B cell (primary cell): ENCODE data around the gene DOK7.

Experiments
- EZH2 ChIP-seq: IDR thresholded peaks from 2 replicates; pipeline ENCODE4 v1.6.1; 2012; ENCODE audit warnings: borderline replicate concordance, low read depth, mild to moderate bottlenecking, moderate library complexity, low read length; ENCODE audit not compliant: insufficient read depth, poor library complexity, severe bottlenecking
- TF ChIP-seq, protein P1 (sequence below): fragments of 200-600 bp; IDR thresholded peaks from one replicate; pipeline ENCODE4 v1.8.0; 2022; ENCODE audit warnings: antibody characterized with exemption, mild to moderate bottlenecking

DNA sequence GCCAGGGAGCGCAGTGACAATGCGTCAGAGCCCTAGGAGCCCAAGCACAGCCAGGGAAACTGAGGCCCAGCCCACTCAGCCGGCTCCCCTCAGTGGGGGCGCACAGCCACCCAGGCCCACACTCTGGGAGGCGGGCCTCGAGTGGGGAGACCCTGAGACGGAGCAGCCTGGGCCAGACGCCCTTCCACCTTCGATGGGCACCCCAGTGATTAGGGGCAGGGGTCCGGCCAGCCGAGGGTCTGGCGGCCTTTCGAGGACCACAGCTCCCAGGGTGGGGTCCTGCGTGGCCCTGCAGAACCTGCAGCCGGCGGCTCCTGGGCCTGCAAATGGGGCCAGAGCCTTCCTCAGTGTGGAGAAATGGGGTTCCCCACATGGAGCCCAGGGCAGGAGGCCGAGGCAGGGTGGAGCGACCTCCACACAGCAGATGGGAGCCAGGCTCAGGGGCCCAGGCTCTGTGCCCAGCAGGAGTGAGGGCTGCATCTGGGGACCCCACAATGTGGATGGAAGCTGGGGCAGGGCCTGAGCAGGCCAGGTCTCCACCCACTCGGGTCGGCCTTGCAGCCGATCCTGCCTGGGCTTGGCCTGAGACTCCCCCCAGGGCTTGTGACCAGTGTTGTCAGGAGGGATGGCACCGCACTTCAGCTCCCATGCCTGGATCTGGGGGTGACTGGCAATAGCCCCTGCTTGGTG lies 16.3 kb upstream of the DOK7 start:
- TF ChIP-seq, protein P1, sequence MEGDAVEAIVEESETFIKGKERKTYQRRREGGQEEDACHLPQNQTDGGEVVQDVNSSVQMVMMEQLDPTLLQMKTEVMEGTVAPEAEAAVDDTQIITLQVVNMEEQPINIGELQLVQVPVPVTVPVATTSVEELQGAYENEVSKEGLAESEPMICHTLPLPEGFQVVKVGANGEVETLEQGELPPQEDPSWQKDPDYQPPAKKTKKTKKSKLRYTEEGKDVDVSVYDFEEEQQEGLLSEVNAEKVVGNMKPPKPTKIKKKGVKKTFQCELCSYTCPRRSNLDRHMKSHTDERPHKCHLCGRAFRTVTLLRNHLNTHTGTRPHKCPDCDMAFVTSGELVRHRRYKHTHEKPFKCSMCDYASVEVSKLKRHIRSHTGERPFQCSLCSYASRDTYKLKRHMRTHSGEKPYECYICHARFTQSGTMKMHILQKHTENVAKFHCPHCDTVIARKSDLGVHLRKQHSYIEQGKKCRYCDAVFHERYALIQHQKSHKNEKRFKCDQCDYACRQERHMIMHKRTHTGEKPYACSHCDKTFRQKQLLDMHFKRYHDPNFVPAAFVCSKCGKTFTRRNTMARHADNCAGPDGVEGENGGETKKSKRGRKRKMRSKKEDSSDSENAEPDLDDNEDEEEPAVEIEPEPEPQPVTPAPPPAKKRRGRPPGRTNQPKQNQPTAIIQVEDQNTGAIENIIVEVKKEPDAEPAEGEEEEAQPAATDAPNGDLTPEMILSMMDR: no peak
- no peak for TF ChIP-seq EZH2
